PC-9 (cell line): ENCODE data around the gene COMMD2. TPM values are rescaled to one million over a fixed set of nuclear protein-coding genes. Genes with fewer than 3 reads are reported as not detected.

Experiments used
- BruUV-seq: library from RNA; stranded (reverse); fragments of 400-500 nt; replicated peaks from 2 replicates; lab custom pipeline; 2021; lab: Mats Ljungman, UMichigan
- CTCF ChIA-PET: fragments of 300-600 bp; sonication (Branson Sonifier 250); formaldehyde crosslinking; loops from one replicate; lab custom pipeline; 2022; ENCODE audit warnings: antibody characterized with exemption; lab: Charles Lee
- POLR2A ChIA-PET: fragments of 300-600 bp; sonication (Branson Sonifier 250); formaldehyde crosslinking; loops from one replicate; lab custom pipeline; 2022; ENCODE audit warnings: antibody characterized with exemption; ENCODE audit not compliant: unreplicated experiment; lab: Charles Lee
- DNase-seq, 2 experiments: peaks; one replicate each; pipeline versions ENCODE4 v3.0.0 to v3.0.0-alpha.2; 2015 to 2022; ENCODE audit warnings: mixed read lengths in 1 of 2
- H2AFZ ChIP-seq: fragments of 200-600 bp; sonication (generic); 2 replicates; pipeline ENCODE4 v1.8.1; 2017; ENCODE audit warnings: antibody characterized with exemption
- H3F3A ChIP-seq: fragments of 200-600 bp; sonication (generic); 2 replicates; pipeline ENCODE4 v1.8.1; 2017; ENCODE audit warnings: antibody characterized with exemption, mild to moderate bottlenecking, low read depth; ENCODE audit not compliant: insufficient read depth
- H3K27ac ChIP-seq: fragments of 200-600 bp; sonication (generic); 2 replicates; pipeline ENCODE4 v1.6.1; 2016; ENCODE audit warnings: mixed run types
- H3K27me3 ChIP-seq: fragments of 200-600 bp; sonication (generic); 2 replicates; pipeline ENCODE4 v1.6.1; 2016; ENCODE audit warnings: low read depth, mixed run types; ENCODE audit not compliant: insufficient read depth
- H3K36me3 ChIP-seq: fragments of 200-600 bp; sonication (generic); 2 replicates; pipeline ENCODE4 v1.6.1; 2016; ENCODE audit warnings: low read depth, mixed run types
- H3K4me1 ChIP-seq: fragments of 200-600 bp; sonication (generic); replicated peaks from 2 replicates; pipeline ENCODE4 v1.6.1; 2016; ENCODE audit warnings: mixed run types; ENCODE audit not compliant: insufficient read depth
- H3K4me2 ChIP-seq: fragments of 200-600 bp; sonication (generic); 2 replicates; pipeline ENCODE4 v1.6.1; 2017; ENCODE audit warnings: mixed run types
- H3K4me3 ChIP-seq: fragments of 200-600 bp; sonication (generic); 2 replicates; pipeline ENCODE4 v1.6.1; 2016; ENCODE audit warnings: mixed run types
- H3K79me2 ChIP-seq: fragments of 200-600 bp; sonication (generic); 2 replicates; pipeline ENCODE4 v1.6.1; 2017; ENCODE audit warnings: low read depth, mixed run types
- H3K9me2 ChIP-seq: fragments of 200-600 bp; sonication (generic); 2 replicates; pipeline ENCODE4 v1.8.1; 2017; ENCODE audit warnings: mild to moderate bottlenecking; ENCODE audit not compliant: insufficient read depth
- H3K9me3 ChIP-seq: fragments of 200-600 bp; sonication (generic); 2 replicates; pipeline ENCODE4 v1.8.1; 2016; ENCODE audit warnings: low read depth; ENCODE audit not compliant: insufficient read depth
- H4K20me1 ChIP-seq: fragments of 200-600 bp; sonication (generic); 2 replicates; pipeline ENCODE4 v1.8.1; 2017; ENCODE audit not compliant: insufficient read depth
- EZH2 ChIP-seq: fragments of 200-600 bp; sonication (generic); IDR thresholded peaks from 2 replicates; pipeline ENCODE4 v1.8.0; 2017; ENCODE audit warnings: antibody characterized with exemption, low read depth
- intact Hi-C: fragments of 100-400 bp; cut with micrococcal nuclease; formaldehyde crosslinking; loops from one replicate; pipeline ENCODE4 v1.10.0; 2022; ENCODE audit not compliant: unreplicated experiment
- total RNA-seq: library from RNA; stranded (reverse); gene quantifications from 2 replicates; pipeline ENCODE4 v1.2.3, GENCODE V29; 2021
- TF ChIP-seq, protein P1 (sequence below): fragments of 200-600 bp; sonication (generic); conservative IDR thresholded peaks from 2 replicates; pipeline ENCODE4 v1.6.1; 2017; ENCODE audit warnings: mixed run types, antibody characterized with exemption, mild to moderate bottlenecking, moderate library complexity

Gene COMMD2
- total RNA-seq, 1 experiment from 2014 or later = 58.2 TPM

GRCh38 chr3:149736175-149736952, 15.9 kb downstream of the COMMD2 start:
- no peak for TF ChIP-seq EZH2
- TF ChIP-seq, protein P1, sequence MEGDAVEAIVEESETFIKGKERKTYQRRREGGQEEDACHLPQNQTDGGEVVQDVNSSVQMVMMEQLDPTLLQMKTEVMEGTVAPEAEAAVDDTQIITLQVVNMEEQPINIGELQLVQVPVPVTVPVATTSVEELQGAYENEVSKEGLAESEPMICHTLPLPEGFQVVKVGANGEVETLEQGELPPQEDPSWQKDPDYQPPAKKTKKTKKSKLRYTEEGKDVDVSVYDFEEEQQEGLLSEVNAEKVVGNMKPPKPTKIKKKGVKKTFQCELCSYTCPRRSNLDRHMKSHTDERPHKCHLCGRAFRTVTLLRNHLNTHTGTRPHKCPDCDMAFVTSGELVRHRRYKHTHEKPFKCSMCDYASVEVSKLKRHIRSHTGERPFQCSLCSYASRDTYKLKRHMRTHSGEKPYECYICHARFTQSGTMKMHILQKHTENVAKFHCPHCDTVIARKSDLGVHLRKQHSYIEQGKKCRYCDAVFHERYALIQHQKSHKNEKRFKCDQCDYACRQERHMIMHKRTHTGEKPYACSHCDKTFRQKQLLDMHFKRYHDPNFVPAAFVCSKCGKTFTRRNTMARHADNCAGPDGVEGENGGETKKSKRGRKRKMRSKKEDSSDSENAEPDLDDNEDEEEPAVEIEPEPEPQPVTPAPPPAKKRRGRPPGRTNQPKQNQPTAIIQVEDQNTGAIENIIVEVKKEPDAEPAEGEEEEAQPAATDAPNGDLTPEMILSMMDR = no peak
- intact Hi-C loops = loop anchor here (1.0 to 2.0 kb wide), 5 partner anchors 16 to 196 kb away; partner anchors contain the start of genes COMMD2 and WWTR1
- H3F3A ChIP-seq = peaks cover 17% of the 10 kb centered on the region; the same call in 1 of the 2 replicates
- peak overlapping the region; percentile 56 for H3K4me2 ChIP-seq
- no peaks in the 10 kb centered on the region for H3K79me2 ChIP-seq
- H3K9me3 ChIP-seq = no peaks in the 10 kb centered on the region
- no peaks in the 10 kb centered on the region for H3K9me2 ChIP-seq
- H3K27me3 ChIP-seq = no peaks in the 10 kb centered on the region
- H3K4me3 ChIP-seq = no peak overlapping the region
- BruUV-seq = no TSS peak
- POLR2A ChIA-PET = interaction anchor here (0.8 kb wide), 1 partner anchor 76 kb away, joined by 5 read pairs; no protein-coding TSS in a partner anchor
- no peak overlapping the region for H2AFZ ChIP-seq
- peak; percentile 57 to 90 for DNase-seq
- peak overlapping the region; percentile 81 for H3K27ac ChIP-seq
- no peaks in the 10 kb centered on the region for H4K20me1 ChIP-seq
- peaks cover 27% of the 10 kb centered on the region for H3K4me1 ChIP-seq
- H3K36me3 ChIP-seq = peaks cover 7% of the 10 kb centered on the region; the same call in 1 of the 2 replicates
- CTCF ChIA-PET = interaction anchor here (0.5 to 1.7 kb wide), 5 partner anchors 72 to 235 kb away, joined by 3 to 5 read pairs (median 4); partner anchors contain the start of gene PFN2

DNA sequence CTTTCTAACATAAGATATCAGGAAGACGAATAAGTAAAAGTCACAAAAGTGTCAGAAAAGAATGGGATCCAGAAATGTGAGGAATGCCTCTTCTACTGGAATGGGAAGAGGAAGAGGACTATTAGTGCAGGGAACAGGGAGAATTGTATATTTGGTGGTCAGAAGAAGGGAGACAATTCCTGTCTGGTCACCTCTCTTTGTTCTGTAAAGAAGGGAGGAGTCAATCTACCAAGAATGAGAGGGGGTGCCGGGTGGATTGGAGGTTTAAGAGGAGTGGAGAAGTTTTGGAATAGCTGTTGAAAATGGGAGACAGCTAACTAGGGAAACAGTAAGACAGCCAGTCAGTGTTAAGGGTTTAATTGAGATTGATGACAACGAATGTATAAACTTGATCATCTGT, 20.1 kb downstream of the COMMD2 start:
- H3K4me2 ChIP-seq = no peak overlapping the region
- H2AFZ ChIP-seq = no peak overlapping the region
- no TSS peak for BruUV-seq
- peaks cover 14% of the 10 kb centered on the region; the same call in 1 of the 2 replicates for H3F3A ChIP-seq
- no peaks in the 10 kb centered on the region for H3K9me3 ChIP-seq
- intact Hi-C loops = no loop called here
- TF ChIP-seq EZH2 = no peak
- TF ChIP-seq, protein P1 = no peak
- H3K9me2 ChIP-seq = no peaks in the 10 kb centered on the region
- H4K20me1 ChIP-seq = no peaks in the 10 kb centered on the region
- H3K79me2 ChIP-seq = no peaks in the 10 kb centered on the region
- H3K27me3 ChIP-seq = no peaks in the 10 kb centered on the region
- peaks cover 23% of the 10 kb centered on the region for H3K4me1 ChIP-seq
- CTCF ChIA-PET = no interaction called here
- no peak for DNase-seq
- H3K27ac ChIP-seq = no peak overlapping the region
- H3K36me3 ChIP-seq = no peaks in the 10 kb centered on the region
- POLR2A ChIA-PET = no interaction called here
- H3K4me3 ChIP-seq = no peak overlapping the region

- Histone ChIP-seq H3K27ac (no peak overlapping the region), H3K4me3 (no peak overlapping the region), H3K36me3 (no peaks in the 10 kb centered on the region), H3K79me2 (no peaks in the 10 kb centered on the region), H3F3A (no peaks in the 10 kb centered on the region), H3K4me1 (no peaks in the 10 kb centered on the region), H3K27me3 (no peaks in the 10 kb centered on the region), H2AFZ (no peak overlapping the region), H3K4me2 (no peak overlapping the region), H3K9me3 (no peaks in the 10 kb centered on the region), H3K9me2 (no peaks in the 10 kb centered on the region), H4K20me1 (no peaks in the 10 kb centered on the region)
- intact Hi-C loops = no loop called here
- no peak for DNase-seq
- no TSS peak for BruUV-seq
- ChIA-PET POLR2A (no interaction called here), CTCF (no interaction called here)
- TF ChIP-seq EZH2 = no peak
- TF ChIP-seq, protein P1 = no peak
Observed at GRCh38 chr3:149727656-149728055, 24.6 kb downstream of the COMMD2 start.
